Natural killer cell (primary cell): ENCODE measurements around the gene ATXN7L2. TPM values are rescaled to one million over a fixed set of nuclear protein-coding genes. Genes with fewer than 3 reads are reported as not detected.
A peak's percentile ranks its signal among the peaks of the same experiment; 100 is the strongest.

ENCODE experiments used
- ATAC-seq, 3 donors: fragments of 150-1000 bp in 2 of 3; fragments of 200-7000 bp in 1 of 3; cut with Tn5 transposase; 1 replicate in 1 of 3; 2 replicates in 2 of 3; pipeline ENCODE4 v1.10.0; 2021; ENCODE audit warnings: mild to moderate bottlenecking in 2 of 3, moderate library complexity in 2 of 3
- DNase-seq, 2 donors: peaks; one replicate each; pipeline versions ENCODE4 v3.0.0 to v3.0.0-alpha.2; 2013 to 2021; ENCODE audit warnings: mixed read lengths in 1 of 2
- H3K27ac ChIP-seq: one replicate; pipeline ENCODE4 v1.5.1; 2013; ENCODE audit warnings: mild to moderate bottlenecking, low read length
- H3K27me3 ChIP-seq: one replicate; pipeline ENCODE4 v1.6.1; 2013; ENCODE audit warnings: low read length; ENCODE audit not compliant: control insufficient read depth, insufficient read depth
- H3K36me3 ChIP-seq: one replicate; pipeline ENCODE4 v1.6.1; 2013; ENCODE audit warnings: low read length; ENCODE audit not compliant: control insufficient read depth, insufficient read depth
- H3K4me1 ChIP-seq: one replicate; pipeline ENCODE4 v1.6.1; 2013; ENCODE audit warnings: low read length; ENCODE audit not compliant: control insufficient read depth, insufficient read depth
- H3K4me3 ChIP-seq: one replicate; pipeline ENCODE4 v1.5.1; 2013; ENCODE audit warnings: low read length
- H3K9me3 ChIP-seq: one replicate; pipeline ENCODE4 v1.6.1; 2013; ENCODE audit warnings: low read length; ENCODE audit not compliant: control insufficient read depth, insufficient read depth
- H3K27ac Mint-ChIP-seq, 2 donors: one replicate each; pipeline ENCODE4 v1.8.0; 2022; ENCODE audit warnings: mild to moderate bottlenecking in 2 of 2, mixed read lengths in 2 of 2, moderate library complexity in 1 of 2
- H3K27me3 Mint-ChIP-seq, 2 donors: one replicate each; pipeline ENCODE4 v1.8.0; 2022; ENCODE audit warnings: low read depth in 2 of 2, mixed read lengths in 2 of 2
- H3K36me3 Mint-ChIP-seq: one replicate; pipeline ENCODE4 v1.8.0; 2022; ENCODE audit warnings: mixed read lengths
- H3K4me1 Mint-ChIP-seq, 2 donors: one replicate each; pipeline ENCODE4 v1.8.0; 2022; ENCODE audit warnings: mixed read lengths in 2 of 2
- H3K4me3 Mint-ChIP-seq: one replicate; pipeline ENCODE4 v1.8.0; 2022; ENCODE audit warnings: mild to moderate bottlenecking, moderate library complexity, mixed read lengths
- H3K9me3 Mint-ChIP-seq, 2 donors: one replicate each; pipeline ENCODE4 v1.8.0; 2022; ENCODE audit warnings: mixed read lengths in 2 of 2
- WGBS: methylation state at CpG from one replicate; pipeline ENCODE4 v1.1.7; 2013; ENCODE audit warnings: missing lambda C conversion rate; ENCODE audit not compliant: insufficient coverage; 5-methylcytosine and 5-hydroxymethylcytosine counted together
- intact Hi-C: fragments of 100-400 bp; cut with micrococcal nuclease; formaldehyde crosslinking; loops from one replicate; pipeline ENCODE4 v1.14.2; 2022
- total RNA-seq, 4 donors: library from RNA; stranded (reverse); fragments of 120-200 nt in 1 of 4; gene quantifications; one replicate each; pipeline versions ENCODE4 v1.2.3 to v1.2.4, GENCODE V29; 2013 to 2022
- TF ChIP-seq, protein P1 (sequence below): fragments of 200-600 bp; IDR thresholded peaks from one replicate; pipeline ENCODE4 v1.8.0; 2022; ENCODE audit warnings: antibody characterized with exemption

Gene ATXN7L2
- total RNA-seq, 3 donors from 2014 or later (not counting 1 experiment from before 2014, with no cell fraction given) = 16.4 to 18.5 (median 18.3) TPM

- H3K27me3 ChIP-seq = no peaks in the 10 kb centered on the region
- 13% methylated on average over 12 of the region's 12 CpGs for WGBS
- no peaks in the 10 kb centered on the region for H3K36me3 ChIP-seq
- Mint-ChIP-seq H3K4me3 (peak overlapping the region; percentile 85), H3K27ac (peak overlapping the region; percentile 80 to 91), H3K27me3 (peaks cover 0 to 4% of the 10 kb centered on the region in 2 donors), H3K36me3 (no peaks in the 10 kb centered on the region), H3K4me1 (peaks cover 7 to 16% of the 10 kb centered on the region in 2 donors), H3K9me3 (no peaks in the 10 kb centered on the region)
- DNase-seq = peak; percentile 86 to 94
- H3K4me1 ChIP-seq = peaks cover 14% of the 10 kb centered on the region
- peak overlapping the region; percentile 34 for H3K4me3 ChIP-seq
- peak; percentile 90 to 92 (median 91) for ATAC-seq
- intact Hi-C loops = loop anchor here (1.0 to 5.0 kb wide), 7 partner anchors 38 to 705 kb away; partner anchors contain the start of gene CYB561D1
- TF ChIP-seq, protein P1, sequence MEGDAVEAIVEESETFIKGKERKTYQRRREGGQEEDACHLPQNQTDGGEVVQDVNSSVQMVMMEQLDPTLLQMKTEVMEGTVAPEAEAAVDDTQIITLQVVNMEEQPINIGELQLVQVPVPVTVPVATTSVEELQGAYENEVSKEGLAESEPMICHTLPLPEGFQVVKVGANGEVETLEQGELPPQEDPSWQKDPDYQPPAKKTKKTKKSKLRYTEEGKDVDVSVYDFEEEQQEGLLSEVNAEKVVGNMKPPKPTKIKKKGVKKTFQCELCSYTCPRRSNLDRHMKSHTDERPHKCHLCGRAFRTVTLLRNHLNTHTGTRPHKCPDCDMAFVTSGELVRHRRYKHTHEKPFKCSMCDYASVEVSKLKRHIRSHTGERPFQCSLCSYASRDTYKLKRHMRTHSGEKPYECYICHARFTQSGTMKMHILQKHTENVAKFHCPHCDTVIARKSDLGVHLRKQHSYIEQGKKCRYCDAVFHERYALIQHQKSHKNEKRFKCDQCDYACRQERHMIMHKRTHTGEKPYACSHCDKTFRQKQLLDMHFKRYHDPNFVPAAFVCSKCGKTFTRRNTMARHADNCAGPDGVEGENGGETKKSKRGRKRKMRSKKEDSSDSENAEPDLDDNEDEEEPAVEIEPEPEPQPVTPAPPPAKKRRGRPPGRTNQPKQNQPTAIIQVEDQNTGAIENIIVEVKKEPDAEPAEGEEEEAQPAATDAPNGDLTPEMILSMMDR = peak; percentile 80
- H3K9me3 ChIP-seq = no peaks in the 10 kb centered on the region
- peak overlapping the region; percentile 70 for H3K27ac ChIP-seq
Measured at GRCh38 chr1:109532365-109533136, 48.8 kb downstream of the ATXN7L2 start.

GRCh38 chr1:109534307-109534858 lies 50.7 kb downstream of the ATXN7L2 start:
- H3K36me3 Mint-ChIP-seq = no peaks in the 10 kb centered on the region
- Histone ChIP-seq H3K4me3 (no peak overlapping the region), H3K4me1 (peaks cover 14% of the 10 kb centered on the region), H3K36me3 (no peaks in the 10 kb centered on the region), H3K27ac (no peak overlapping the region), H3K27me3 (no peaks in the 10 kb centered on the region), H3K9me3 (no peaks in the 10 kb centered on the region)
- H3K4me3 Mint-ChIP-seq = no peak overlapping the region
- H3K4me1 Mint-ChIP-seq = peaks cover 7 to 16% of the 10 kb centered on the region in 2 donors
- ATAC-seq = no peak
- no peaks in the 10 kb centered on the region for H3K27me3 Mint-ChIP-seq
- DNase-seq = no peak
- intact Hi-C loops = loop anchor here (5.0 kb wide), 1 partner anchor 707 kb away; no protein-coding TSS in a partner anchor
- TF ChIP-seq, protein P1 = no peak
- H3K27ac Mint-ChIP-seq = no peak overlapping the region
- H3K9me3 Mint-ChIP-seq = no peaks in the 10 kb centered on the region
- WGBS = 94% methylated on average over 1 of the region's 1 CpG

DNA sequence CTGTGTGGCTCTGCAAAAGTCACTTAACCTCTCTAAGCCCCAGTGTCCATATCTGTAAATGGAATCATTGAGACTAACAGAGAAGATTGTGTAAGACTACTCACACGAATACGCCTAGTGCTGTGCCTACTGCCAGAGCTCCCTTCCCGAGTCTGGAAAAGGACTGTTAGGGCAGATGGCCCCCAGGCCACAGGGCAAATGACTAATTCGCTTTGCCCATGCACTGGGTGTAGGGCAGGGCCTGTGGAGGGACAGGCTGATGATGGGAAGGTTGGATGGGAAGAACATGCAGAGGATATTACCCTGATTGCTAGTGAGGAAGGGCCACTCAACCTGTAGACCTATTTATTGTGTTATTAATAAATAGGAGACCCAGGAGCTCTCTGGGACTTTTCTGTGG lies 51.8 kb downstream of the ATXN7L2 start:
- H3K27me3 Mint-ChIP-seq = no peaks in the 10 kb centered on the region
- no peak for DNase-seq
- no peak overlapping the region for H3K4me3 Mint-ChIP-seq
- WGBS = 85% methylated on average over 4 of the region's 4 CpGs
- H3K36me3 ChIP-seq = no peaks in the 10 kb centered on the region
- peaks cover 14% of the 10 kb centered on the region for H3K4me1 ChIP-seq
- no peaks in the 10 kb centered on the region for H3K36me3 Mint-ChIP-seq
- no peak overlapping the region for H3K27ac ChIP-seq
- no peak overlapping the region for H3K27ac Mint-ChIP-seq
- H3K9me3 Mint-ChIP-seq = no peaks in the 10 kb centered on the region
- TF ChIP-seq, protein P1 = no peak
- intact Hi-C loops = no loop called here
- no peaks in the 10 kb centered on the region for H3K9me3 ChIP-seq
- no peaks in the 10 kb centered on the region for H3K27me3 ChIP-seq
- peaks cover 7 to 16% of the 10 kb centered on the region in 2 donors for H3K4me1 Mint-ChIP-seq
- ATAC-seq = no peak
- H3K4me3 ChIP-seq = no peak overlapping the region
